NT2/D1 (cell line): ENCODE data around the gene SOX6.

Source experiments
- DNase-seq: peaks from one replicate; pipeline ENCODE4 v3.0.0-alpha.2; 2011; ENCODE audit warnings: low read depth, low spot score
- H3K27me3 ChIP-seq: 2 replicates; pipeline ENCODE4 v1.6.0; 2011; ENCODE audit warnings: mild to moderate bottlenecking; ENCODE audit not compliant: insufficient read length, insufficient read depth
- H3K36me3 ChIP-seq: 2 replicates; pipeline ENCODE4 v1.6.1; 2011; ENCODE audit warnings: mild to moderate bottlenecking, low read length, mixed read lengths; ENCODE audit not compliant: insufficient read depth, insufficient read length
- H3K4me1 ChIP-seq: 2 replicates; pipeline ENCODE4 v1.5.1; 2011; ENCODE audit not compliant: insufficient read depth, insufficient read length
- H3K4me3 ChIP-seq: 2 replicates; pipeline ENCODE4 v1.5.1; 2011; ENCODE audit warnings: low read depth; ENCODE audit not compliant: insufficient read length
- H3K9ac ChIP-seq: 2 replicates; pipeline ENCODE4 v1.6.0; 2011; ENCODE audit warnings: low read depth; ENCODE audit not compliant: insufficient read length
- H3K9me3 ChIP-seq: 2 replicates; pipeline ENCODE4 v1.5.1; 2011; ENCODE audit warnings: mild to moderate bottlenecking, low read length; ENCODE audit not compliant: insufficient read depth
- SUZ12 ChIP-seq: IDR thresholded peaks from 2 replicates; pipeline ENCODE4 v1.6.1; 2011; ENCODE audit not compliant: insufficient read length, insufficient read depth; ENCODE audit errors: extremely low read depth
- YY1 ChIP-seq: IDR thresholded peaks from 2 replicates; pipeline ENCODE4 v1.6.1; 2011; ENCODE audit not compliant: insufficient read length, insufficient read depth
- ZNF274 ChIP-seq: IDR thresholded peaks from 2 replicates; pipeline ENCODE4 v1.6.1; 2011; ENCODE audit warnings: mild to moderate bottlenecking, low read depth, low read length

SOX6 gene

DNA sequence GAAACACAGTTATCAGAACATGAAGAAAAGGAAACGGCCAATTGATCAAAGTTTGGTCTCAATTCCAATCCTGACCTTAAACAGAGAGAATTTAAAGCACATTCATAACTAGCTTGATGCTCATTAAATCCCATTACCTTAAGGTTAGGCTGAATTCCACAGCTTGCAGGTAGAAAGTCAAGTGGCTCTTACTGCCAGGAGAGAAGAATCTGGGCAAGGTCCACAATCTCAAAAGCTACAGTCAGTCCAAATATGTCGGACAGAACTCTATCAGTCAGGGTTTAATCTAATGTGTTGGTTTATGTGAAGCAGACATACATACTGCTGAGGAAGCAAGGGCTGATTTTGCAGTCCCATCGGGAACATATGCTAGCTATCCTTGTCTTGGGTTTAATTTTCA, 348.8 kb downstream of the SOX6 start:
- Histone ChIP-seq H3K36me3 (no peaks in the 10 kb centered on the region), H3K4me3 (no peak overlapping the region), H3K27me3 (no peaks in the 10 kb centered on the region), H3K9ac (no peak overlapping the region), H3K4me1 (no peaks in the 10 kb centered on the region), H3K9me3 (no peaks in the 10 kb centered on the region)
- TF ChIP-seq SUZ12 = no peak
- no peak for TF ChIP-seq YY1
- TF ChIP-seq ZNF274 = no peak
- no peak for DNase-seq

DNA sequence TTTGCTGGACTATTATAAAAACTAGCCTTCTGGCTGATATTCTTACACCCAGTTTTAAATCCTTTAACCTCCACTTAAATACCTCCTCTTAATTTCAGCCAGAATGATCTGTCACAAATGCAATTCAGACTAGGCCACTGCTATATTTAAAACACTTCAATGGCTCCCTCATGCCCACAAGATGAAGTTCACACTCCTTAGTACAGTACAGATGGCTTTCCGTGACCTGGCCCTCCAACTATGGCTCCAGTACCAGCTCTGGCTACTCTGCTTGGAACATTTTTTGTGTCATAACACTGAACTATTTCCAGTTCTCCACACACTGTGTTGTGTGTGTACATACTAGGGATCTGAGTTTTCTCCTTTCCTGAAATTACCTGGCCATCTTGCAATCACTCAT, 353.4 kb downstream of the SOX6 start:
- Histone ChIP-seq H3K4me3 (no peak overlapping the region), H3K9ac (no peak overlapping the region), H3K4me1 (peaks cover 3% of the 10 kb centered on the region), H3K36me3 (no peaks in the 10 kb centered on the region), H3K27me3 (no peaks in the 10 kb centered on the region), H3K9me3 (no peaks in the 10 kb centered on the region)
- TF ChIP-seq SUZ12 = no peak
- TF ChIP-seq YY1 = no peak
- no peak for DNase-seq

DNA sequence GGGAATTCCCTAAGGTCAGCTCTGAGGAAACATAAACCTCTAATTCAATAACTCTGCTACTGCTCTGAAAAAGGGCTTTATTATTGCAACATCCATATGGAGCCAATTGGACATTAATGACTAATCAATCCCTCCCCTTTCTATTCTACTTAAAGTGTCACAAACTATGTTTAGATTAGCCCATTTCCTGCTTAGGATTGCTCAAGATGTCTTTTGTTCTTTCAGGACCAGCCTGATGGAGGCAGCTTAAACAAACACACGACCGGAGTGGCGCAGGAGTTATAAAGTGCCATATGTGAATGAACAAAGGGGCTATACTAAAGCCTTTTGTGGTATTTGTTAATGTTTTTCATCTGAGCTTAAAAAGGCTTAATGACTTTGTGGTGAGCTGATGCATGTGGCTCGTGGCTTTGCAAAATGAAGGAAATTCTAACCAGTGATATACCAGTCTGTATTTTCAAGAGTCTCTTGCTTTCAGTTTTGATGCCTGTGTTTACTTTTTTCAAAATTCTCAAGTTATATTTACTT, 354.4 kb downstream of the SOX6 start:
- Histone ChIP-seq H3K27me3 (no peaks in the 10 kb centered on the region), H3K36me3 (no peaks in the 10 kb centered on the region), H3K9ac (no peak overlapping the region), H3K4me1 (peaks cover 3% of the 10 kb centered on the region), H3K9me3 (no peaks in the 10 kb centered on the region), H3K4me3 (no peak overlapping the region)
- no peak for DNase-seq
- TF ChIP-seq YY1 = no peak
- no peak for TF ChIP-seq ZNF274
- TF ChIP-seq SUZ12 = no peak

DNA sequence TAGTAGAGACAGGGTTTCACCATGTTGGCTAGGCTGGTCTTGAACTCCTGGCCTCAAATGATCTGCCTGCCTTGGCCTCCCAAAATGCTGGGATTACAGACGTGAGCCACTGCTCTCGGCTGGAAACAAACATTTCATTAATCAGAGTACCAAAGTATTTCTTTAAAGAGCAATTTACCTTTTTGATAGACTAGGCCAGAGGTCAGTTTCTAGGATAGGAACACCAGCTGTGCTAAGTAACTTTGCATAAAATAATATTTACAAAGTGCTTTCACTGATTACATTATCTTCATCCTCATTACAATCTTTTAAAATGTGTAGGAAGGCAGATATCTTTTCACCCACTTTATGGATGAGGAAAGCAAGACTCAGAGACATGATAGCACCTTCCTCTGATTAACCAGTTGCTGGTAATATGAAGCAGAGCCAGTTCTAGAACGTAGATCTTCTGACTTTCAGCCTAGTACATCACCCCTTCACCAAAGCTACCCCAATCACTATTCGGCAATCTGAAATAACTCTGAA, 355.2 kb downstream of the SOX6 start:
- H3K9ac ChIP-seq = no peak overlapping the region
- no peaks in the 10 kb centered on the region for H3K27me3 ChIP-seq
- no peak overlapping the region for H3K4me3 ChIP-seq

DNA sequence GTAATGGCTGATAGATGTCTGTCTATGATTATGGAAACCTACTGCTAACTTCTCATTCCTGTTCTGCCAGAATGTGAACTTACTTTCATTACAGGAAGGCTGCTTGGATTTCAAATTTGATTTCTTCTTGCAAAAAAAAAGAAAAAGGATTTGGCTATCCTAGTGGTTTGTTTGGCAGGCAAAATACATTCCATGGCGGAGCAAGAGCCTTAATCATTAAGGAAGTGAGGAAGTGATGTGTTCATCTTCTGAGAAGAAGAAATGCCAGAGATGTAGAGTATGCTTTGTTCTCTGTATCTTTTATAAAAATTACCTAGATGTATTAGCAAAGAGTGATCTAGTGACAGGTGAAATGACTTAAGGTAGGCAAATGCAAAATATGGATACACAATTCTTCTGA, 356.3 kb downstream of the SOX6 start:
- Histone ChIP-seq H3K27me3 (no peaks in the 10 kb centered on the region), H3K36me3 (no peaks in the 10 kb centered on the region), H3K9ac (no peak overlapping the region), H3K4me3 (no peak overlapping the region), H3K4me1 (peaks cover 3% of the 10 kb centered on the region), H3K9me3 (no peaks in the 10 kb centered on the region)
- DNase-seq = no peak
- TF ChIP-seq ZNF274 = no peak
- TF ChIP-seq SUZ12 = no peak
- TF ChIP-seq YY1 = no peak

More for the DNA sequence above, 355.2 kb downstream of the SOX6 start:
- peaks cover 3% of the 10 kb centered on the region for H3K4me1 ChIP-seq
- TF ChIP-seq SUZ12 = no peak
- no peak for TF ChIP-seq ZNF274
- no peak for TF ChIP-seq YY1
- H3K36me3 ChIP-seq = no peaks in the 10 kb centered on the region
- no peaks in the 10 kb centered on the region for H3K9me3 ChIP-seq
- no peak for DNase-seq

DNA sequence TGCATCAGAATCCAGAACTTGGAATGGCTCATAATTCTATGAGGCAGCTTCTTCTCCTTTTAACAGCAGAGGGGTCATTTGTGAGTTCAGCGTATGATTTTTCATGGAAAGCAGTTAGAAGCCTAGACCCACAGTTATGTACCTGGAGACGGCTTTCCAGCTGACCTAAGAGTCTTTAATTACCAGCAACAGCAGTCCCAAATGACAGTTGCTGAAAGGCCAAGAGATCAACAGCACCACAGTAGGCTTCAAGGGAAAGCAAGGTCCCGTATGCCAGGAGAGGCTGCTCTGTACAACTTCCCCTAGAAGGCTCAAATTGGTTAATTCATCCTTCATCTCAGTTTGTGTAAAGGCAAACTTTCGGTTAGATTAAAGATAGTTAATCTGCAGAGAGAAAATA, 363.0 kb downstream of the SOX6 start:
- Histone ChIP-seq H3K4me1 (no peaks in the 10 kb centered on the region), H3K9ac (no peak overlapping the region), H3K36me3 (no peaks in the 10 kb centered on the region), H3K27me3 (peaks cover 7% of the 10 kb centered on the region), H3K9me3 (no peaks in the 10 kb centered on the region), H3K4me3 (no peak overlapping the region)
- TF ChIP-seq SUZ12 = no peak
- TF ChIP-seq YY1 = no peak
- TF ChIP-seq ZNF274 = no peak
- DNase-seq = no peak

DNA sequence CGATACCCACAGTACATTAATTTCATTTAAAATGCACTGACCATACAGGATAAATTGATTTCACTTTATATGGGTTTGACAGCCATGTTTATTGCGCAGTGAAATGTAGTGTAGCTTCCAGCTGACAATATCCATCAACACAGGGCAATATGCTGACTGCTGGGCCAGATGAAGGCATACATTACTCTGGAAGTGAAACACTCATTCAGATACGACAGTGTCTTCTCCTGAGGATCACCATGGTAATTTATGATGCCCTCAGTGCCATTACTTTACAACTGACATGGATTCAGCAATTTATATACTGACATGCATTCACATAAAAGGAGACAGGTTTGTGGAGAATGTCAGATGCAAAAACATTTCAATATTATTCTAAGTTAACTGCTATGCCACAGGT, 365.1 kb downstream of the SOX6 start:
- DNase-seq = no peak
- no peak for TF ChIP-seq YY1
- Histone ChIP-seq H3K27me3 (peaks cover 7% of the 10 kb centered on the region), H3K4me1 (no peaks in the 10 kb centered on the region), H3K9ac (no peak overlapping the region), H3K4me3 (no peak overlapping the region), H3K36me3 (no peaks in the 10 kb centered on the region), H3K9me3 (no peaks in the 10 kb centered on the region)
